A172 (cell line): Measurements from ENCODE around the gene SMARCA5. TPM values are rescaled to one million over a fixed set of nuclear protein-coding genes. Genes with fewer than 3 reads are reported as not detected.
"Not testable (repeated sequence)": the region's sequence is repeated elsewhere in the genome, so short reads cannot be mapped to it uniquely, and the experiment has no call there.

Experiments
- DNase-seq: peaks from one replicate; pipeline ENCODE4 v3.0.0-alpha.2; 2015; ENCODE audit warnings: low spot score
- total RNA-seq: library from RNA; depleted of rRNA; stranded (reverse); fragments of >200 nt; shearing (Covaris generic); gene quantifications from 2 replicates; pipeline ENCODE4 v1.2.3, GENCODE V29; 2014; rRNA removed

SMARCA5 gene
- 39.6 and 47.7 TPM in 2 replicates for total RNA-seq

GRCh38 chr4:143513314-143514168 lies at the start of gene SMARCA5:
SMARCA5 (plus strand) TSS chr4:143513702; CDS start chr4:143513925, 223 bp downstream.
- peak; percentile 98 for DNase-seq

DNA sequence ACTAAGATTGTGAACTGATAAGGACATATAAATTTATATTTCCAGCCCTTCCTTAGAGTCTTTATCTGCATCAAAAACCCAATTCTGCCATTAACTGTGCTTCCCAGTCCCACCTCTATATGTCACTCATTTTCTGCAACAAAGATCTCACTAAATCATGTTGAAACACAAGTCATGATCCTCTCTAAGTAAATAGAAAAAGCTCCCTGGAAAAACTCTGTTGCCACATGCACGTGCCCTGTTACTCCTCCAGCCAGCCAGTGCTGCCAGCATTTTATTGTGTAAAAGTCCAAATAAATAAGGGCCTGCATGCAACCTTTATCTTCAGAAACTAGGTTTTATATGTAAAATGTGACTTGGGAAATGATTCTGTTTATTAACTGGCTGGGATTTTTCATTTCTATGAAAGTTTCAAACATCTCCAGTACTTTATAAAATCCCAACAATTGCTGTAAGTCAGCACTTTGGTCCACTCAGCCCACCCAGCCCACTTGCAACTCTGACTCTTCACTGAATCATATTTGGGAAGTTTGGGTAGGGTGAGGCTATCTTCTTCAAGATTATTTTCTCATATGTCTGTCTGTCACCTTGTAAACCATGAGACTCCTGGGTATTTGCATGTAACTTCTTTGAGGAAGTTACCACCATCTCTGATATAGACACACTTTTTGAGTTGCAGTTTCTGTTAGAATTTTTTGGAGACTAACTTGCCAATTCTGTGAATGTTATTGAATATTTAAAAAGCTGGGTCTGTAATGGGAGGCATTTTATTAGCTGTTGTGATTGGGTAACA lies 40.0 kb upstream of the SMARCA5 start:
- no peak for DNase-seq

- DNase-seq = no peak
Observed at GRCh38 chr4:143477487-143477886, 36.0 kb upstream of the SMARCA5 start.

GRCh38 chr4:143481361-143481760 lies 32.1 kb upstream of the SMARCA5 start:
- DNase-seq = no peak

DNA sequence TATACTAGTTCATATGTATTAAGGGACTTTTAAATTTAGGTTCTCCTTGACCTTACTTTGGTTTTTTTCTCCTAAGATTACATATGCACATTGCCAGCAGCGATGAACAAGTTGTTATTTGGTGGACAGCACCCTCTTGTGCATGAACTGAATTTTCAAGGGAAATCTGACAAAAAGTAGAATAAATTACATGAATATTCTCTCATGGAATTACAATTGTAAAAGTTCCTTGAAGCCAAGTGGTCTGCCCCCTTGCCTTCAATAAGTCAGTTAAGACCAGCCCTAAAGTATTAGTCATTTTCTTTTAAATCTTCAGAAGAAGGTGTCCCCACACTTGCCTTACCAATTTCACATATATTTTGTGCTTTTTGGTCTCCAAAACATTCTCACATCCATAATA lies 30.7 kb upstream of the SMARCA5 start:
- DNase-seq = peak; percentile 35

DNA sequence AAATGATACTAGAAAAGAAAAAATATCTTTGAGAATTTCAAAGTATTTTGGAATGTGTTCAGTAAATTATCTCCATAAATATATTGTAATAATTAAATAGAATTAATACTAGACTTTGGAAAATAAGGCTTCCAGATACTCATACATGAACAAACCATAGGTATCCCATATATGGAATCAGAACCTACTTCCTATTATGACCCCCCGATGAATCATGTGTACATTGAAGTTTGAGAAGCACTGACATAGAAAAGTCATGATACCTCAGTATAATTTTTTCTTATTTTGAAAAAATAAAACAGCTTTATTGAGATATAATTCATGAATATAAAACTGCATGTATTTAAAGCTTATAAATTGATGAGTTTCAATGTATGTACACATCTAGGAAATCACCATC lies 27.2 kb upstream of the SMARCA5 start:
- DNase-seq = no peak

GRCh38 chr4:143488687-143489086 lies 24.8 kb upstream of the SMARCA5 start:
- no peak for DNase-seq

DNA sequence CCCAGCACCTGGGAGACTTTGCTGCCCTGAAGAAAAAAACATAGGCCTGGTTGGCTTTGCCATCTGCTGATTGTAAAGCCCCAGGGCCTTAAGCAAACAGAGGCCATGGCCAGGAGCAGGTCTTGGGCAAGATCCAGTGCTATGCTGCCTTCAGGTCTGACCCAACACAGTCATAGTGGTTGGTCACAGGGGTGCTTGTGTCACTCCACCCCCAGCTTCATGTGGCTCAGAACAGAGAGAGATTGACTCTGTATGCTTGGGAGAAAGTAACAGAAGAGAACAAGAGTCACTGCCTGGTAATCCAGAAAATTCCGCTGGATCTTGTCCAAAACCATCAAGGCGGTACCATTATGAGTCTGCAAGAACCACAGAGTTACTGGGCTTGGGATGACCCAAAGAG lies 24.4 kb upstream of the SMARCA5 start:
- DNase-seq = no peak

DNA sequence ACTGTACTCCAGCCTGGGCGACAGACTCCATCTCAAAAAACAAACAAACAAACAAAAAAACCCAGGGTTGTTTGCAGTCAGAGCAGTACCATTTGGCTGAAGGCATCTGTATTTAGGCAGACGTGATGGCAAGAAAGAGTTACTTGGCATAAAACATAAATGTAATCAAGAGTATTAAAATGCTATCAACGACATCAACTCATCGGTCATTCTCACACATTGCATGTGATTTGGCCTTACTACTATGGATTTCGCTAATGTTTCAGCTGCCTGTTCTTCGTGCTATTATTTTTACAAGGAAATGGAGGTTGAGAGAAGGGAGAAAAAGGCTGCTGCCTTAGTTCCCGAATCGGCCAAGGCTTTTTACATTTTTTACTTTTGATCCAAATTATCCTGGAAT lies 15.5 kb upstream of the SMARCA5 start:
- DNase-seq = no peak

DNA sequence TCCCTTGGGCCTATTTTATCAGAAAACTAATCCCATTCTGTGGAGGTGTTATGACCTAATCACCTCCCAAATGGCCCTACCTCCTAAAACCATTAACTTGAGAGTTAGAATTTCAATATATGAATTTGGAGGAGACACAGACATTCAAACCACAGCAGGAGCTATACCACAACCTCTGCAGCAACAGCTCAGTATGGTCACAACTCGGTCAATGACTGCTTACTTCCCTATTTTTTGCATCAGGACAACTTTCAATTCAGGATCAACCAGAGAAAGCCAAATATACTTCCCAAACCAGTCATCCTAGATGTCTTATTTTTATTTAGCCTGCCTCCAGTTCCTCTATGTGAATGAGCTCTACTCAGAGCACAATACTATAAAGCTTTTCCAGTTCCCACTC lies 11.3 kb upstream of the SMARCA5 start:
- DNase-seq = no peak

DNA sequence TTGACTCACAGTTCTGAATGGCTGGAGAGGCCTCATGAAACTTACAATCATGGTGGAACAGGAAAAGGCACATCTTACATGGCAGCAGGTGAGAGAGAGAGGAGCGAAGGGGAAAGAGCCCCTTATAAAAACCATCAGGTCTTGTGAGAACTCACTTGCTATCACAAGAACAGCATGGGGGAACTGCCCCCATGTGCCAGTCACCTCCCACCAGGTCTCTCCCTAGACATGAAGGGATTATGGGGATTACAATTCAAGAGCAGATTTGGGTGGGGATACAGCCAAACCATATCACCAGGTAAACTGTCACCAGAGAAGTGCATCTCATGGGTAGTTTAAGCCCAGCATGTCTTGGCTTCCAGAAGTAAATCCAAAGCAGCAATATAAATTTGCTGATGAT lies 7.5 kb upstream of the SMARCA5 start:
- no peak for DNase-seq

GRCh38 chr4:143511906-143512305 lies 1.6 kb upstream of the SMARCA5 start:
- DNase-seq = no peak

- DNase-seq = no peak
Observed at GRCh38 chr4:143512978-143513313, 556 bp upstream of the SMARCA5 start.

GRCh38 chr4:143514169-143514495 lies 630 bp downstream of the SMARCA5 start:
- no peak for DNase-seq

- DNase-seq = peak; percentile 14
Observed at GRCh38 chr4:143514497-143514896, 995 bp downstream of the SMARCA5 start.

- DNase-seq = no peak
Observed at GRCh38 chr4:143514901-143515300, 1.4 kb downstream of the SMARCA5 start.

DNA sequence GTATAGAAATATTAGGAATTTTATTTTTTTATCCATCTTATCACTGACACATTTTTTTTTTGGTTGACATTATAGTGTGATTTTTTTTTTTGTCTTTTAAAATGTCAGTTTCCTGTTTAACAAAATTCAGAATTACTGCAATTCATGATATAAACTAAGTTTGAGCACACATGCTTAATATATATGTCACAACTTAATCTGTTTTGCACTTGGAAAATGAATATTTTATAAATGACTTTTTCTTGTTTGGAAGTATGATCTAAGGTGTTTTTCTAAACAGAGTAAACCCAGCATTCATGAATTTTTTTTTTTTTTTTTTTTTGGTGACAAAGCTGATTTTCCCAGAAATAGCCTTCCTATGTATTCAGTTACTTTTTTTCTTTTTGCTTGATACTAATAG lies 2.4 kb downstream of the SMARCA5 start:
- no peak for DNase-seq

- DNase-seq = no peak
Observed at GRCh38 chr4:143517764-143518163, 4.3 kb downstream of the SMARCA5 start.

DNA sequence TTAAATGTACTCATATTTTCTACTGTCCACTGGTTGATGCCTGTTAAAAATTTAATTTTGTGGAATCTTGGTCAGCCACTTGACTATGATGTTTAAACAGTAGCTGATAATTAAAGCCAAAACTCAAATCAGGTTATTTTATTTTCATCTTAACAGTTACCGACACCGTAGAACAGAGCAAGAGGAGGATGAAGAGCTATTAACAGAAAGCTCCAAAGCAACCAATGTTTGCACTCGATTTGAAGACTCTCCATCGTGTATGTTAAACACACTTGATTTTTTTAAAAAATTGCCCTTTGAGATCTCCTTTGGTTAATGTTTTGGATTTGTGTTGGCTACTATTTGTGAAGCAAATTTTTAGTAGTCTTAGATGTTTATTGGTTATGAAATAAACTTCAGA lies 10.7 kb downstream of the SMARCA5 start:
- no peak for DNase-seq

GRCh38 chr4:143528046-143528445 lies 14.5 kb downstream of the SMARCA5 start:
- not testable (repeated sequence) for DNase-seq

- no peak for DNase-seq
Observed at GRCh38 chr4:143531380-143531779, 17.9 kb downstream of the SMARCA5 start.

- no peak for DNase-seq
Observed at GRCh38 chr4:143531788-143532491, 18.4 kb downstream of the SMARCA5 start.
